Adrenal gland (tissue), 5 donors: ENCODE results near the gene S1PR4.

Experiments used
- POLR2A ChIP-seq, 2 donors: fragments of 450-650 bp; IDR thresholded peaks; one replicate each; pipeline ENCODE4 v1.6.1; 2017; ENCODE audit warnings: antibody characterized with exemption in 2 of 2, mild to moderate bottlenecking in 2 of 2, moderate library complexity in 1 of 2
- TF ChIP-seq, protein P1 (sequence below), 6 experiments: fragments of 450-650 bp in 4 of 6; fragments of 200-600 bp in 2 of 6; sonication (generic) in 1 of 6; IDR thresholded peaks; 1 replicate in 5 of 6; 2 replicates in 1 of 6; pipeline versions ENCODE4 v1.5.1 to v1.8.0; 2016 to 2021; ENCODE audit warnings: antibody characterized with exemption in 6 of 6, mild to moderate bottlenecking in 2 of 6, moderate library complexity in 1 of 6
- donor health status: DM: no; HTN: no; CAD: no.

DNA sequence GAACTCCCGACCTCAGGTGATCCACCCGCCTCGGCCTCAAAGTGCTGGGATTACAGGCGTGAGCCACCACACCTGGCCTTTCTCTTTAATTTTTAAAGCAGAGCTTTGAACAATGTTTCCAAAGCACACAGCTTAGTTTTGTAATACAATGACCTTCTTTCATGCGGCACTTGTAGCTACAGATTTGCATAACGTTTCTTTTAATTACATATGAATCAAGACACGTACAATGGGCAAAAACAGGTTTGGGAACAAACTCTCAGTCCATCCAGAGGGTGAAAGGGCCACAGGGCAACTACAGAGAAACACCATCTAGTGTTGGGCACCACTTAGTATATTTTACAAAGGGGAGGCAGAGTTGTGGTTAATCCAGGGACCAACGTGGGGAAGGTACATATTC lies 19.0 kb upstream of the S1PR4 start:
- TF ChIP-seq, protein P1, sequence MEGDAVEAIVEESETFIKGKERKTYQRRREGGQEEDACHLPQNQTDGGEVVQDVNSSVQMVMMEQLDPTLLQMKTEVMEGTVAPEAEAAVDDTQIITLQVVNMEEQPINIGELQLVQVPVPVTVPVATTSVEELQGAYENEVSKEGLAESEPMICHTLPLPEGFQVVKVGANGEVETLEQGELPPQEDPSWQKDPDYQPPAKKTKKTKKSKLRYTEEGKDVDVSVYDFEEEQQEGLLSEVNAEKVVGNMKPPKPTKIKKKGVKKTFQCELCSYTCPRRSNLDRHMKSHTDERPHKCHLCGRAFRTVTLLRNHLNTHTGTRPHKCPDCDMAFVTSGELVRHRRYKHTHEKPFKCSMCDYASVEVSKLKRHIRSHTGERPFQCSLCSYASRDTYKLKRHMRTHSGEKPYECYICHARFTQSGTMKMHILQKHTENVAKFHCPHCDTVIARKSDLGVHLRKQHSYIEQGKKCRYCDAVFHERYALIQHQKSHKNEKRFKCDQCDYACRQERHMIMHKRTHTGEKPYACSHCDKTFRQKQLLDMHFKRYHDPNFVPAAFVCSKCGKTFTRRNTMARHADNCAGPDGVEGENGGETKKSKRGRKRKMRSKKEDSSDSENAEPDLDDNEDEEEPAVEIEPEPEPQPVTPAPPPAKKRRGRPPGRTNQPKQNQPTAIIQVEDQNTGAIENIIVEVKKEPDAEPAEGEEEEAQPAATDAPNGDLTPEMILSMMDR (IDR thresholded peaks at IDR 0.05), result no peak
- no peak for TF ChIP-seq POLR2A (IDR thresholded peaks at IDR 0.05)
